ENCODE results near the gene THRB.

Gene THRB

DNA sequence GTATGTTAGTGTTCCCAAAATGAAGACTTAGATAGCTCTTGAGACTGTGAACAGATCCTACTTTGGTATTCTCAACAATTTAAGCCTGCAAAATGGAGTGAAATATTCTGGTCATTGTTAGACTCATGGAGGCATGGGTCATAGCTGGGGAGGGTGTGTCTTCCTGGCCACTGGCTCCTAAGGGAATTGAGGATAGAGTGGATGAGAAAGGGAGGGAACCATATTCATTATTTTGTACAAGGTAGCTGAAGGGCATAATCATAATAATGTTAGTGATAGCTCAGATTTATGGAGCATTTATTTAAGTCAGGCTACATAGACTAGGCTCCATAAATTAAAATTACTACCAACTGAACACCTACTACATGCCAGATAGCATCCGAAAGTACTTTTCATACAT lies 295.9 kb downstream of the THRB start:
- FAIRE-seq, result no peak
- DNase-seq (ENCODE audit: insufficient read length, low spot score), result no peak
- TF ChIP-seq, protein P1, sequence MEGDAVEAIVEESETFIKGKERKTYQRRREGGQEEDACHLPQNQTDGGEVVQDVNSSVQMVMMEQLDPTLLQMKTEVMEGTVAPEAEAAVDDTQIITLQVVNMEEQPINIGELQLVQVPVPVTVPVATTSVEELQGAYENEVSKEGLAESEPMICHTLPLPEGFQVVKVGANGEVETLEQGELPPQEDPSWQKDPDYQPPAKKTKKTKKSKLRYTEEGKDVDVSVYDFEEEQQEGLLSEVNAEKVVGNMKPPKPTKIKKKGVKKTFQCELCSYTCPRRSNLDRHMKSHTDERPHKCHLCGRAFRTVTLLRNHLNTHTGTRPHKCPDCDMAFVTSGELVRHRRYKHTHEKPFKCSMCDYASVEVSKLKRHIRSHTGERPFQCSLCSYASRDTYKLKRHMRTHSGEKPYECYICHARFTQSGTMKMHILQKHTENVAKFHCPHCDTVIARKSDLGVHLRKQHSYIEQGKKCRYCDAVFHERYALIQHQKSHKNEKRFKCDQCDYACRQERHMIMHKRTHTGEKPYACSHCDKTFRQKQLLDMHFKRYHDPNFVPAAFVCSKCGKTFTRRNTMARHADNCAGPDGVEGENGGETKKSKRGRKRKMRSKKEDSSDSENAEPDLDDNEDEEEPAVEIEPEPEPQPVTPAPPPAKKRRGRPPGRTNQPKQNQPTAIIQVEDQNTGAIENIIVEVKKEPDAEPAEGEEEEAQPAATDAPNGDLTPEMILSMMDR (IDR thresholded peaks at IDR 0.05; ENCODE audit: insufficient read depth, missing control alignments), result no peak

DNA sequence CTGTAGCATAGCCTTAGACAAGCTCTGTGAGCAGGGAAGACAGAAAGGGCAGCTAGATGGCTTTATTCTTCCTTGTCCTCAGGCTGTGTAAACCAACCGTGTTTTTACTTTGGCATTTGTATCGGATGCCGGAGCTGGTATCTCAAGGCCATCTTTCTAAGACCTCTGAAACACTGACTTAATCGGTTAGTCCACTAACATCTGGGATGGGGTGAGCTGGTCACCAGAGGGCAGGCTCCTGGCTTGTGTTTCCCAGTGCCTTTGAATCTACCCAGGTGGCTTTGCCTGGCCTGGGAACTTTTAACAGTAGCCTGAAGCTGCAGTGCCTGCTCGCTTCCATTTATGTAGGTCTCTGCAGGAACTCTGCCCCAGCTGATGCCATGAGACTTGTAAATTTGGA lies 296.8 kb downstream of the THRB start:
- TF ChIP-seq, protein P1 (IDR thresholded peaks at IDR 0.05; ENCODE audit: insufficient read depth, missing control alignments), result no peak
- FAIRE-seq, result no peak
- DNase-seq (ENCODE audit: insufficient read length, low spot score), result no peak

DNA sequence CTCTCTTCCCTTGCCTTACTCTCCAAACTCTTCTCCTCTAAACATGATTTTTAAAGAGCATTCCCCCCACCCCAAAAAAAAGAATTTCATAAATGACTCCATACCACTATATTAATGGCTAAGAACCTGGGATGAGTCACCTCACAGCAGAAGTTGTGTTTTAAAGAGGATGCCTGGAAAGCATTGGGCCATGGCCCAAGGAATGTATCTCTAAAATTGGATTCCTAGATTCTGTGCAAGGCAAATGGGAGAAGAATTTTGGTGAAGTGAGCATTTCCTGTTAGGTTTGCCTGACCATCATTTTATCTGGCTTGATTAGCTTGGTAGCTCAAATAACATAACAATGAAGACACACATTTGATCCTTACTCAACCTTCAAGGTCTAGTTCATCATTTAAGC lies 298.1 kb downstream of the THRB start:
- DNase-seq (ENCODE audit: insufficient read length, low spot score) (no peak), FAIRE-seq (no peak)
- TF ChIP-seq, protein P1 (IDR thresholded peaks at IDR 0.05; ENCODE audit: insufficient read depth, missing control alignments), result no peak

DNA sequence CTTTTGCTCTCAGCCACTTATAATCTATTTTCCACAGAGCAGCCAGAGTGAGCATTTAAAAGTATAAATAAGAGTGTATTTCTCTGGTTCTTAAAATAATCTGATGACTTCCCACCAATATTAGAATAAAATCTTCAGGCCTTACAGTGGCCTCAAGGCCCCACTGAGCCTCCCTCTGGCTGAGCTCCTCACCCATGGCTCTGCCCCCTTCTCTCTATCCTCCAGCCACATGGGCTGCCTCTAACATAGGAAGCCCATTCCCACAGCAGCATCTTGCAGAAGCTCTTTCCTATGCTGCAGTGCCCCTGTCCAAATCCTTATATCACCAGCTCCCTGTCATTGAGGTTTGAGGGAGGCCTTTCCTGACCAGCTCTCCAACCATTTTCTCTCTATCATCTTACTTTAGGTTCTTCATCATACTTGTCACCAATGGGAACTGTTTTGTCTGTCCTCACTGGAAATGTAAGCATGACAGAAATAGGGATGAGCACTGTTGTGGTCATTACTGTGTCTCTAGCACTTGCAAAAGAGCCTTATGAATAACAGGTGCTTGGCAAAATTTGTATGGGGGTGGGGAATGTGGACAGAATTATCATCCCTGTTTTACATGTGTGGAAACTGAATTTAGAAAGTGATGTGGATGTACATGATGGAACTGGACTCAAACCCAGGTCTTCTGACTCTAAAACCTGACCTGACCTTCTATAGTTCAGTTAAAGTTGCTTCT lies 299.0 kb downstream of the THRB start:
- TF ChIP-seq, protein P1 (IDR thresholded peaks at IDR 0.05; ENCODE audit: insufficient read depth, missing control alignments), result no peak
- FAIRE-seq (no peak), DNase-seq (ENCODE audit: insufficient read length, low spot score) (no peak)

DNA sequence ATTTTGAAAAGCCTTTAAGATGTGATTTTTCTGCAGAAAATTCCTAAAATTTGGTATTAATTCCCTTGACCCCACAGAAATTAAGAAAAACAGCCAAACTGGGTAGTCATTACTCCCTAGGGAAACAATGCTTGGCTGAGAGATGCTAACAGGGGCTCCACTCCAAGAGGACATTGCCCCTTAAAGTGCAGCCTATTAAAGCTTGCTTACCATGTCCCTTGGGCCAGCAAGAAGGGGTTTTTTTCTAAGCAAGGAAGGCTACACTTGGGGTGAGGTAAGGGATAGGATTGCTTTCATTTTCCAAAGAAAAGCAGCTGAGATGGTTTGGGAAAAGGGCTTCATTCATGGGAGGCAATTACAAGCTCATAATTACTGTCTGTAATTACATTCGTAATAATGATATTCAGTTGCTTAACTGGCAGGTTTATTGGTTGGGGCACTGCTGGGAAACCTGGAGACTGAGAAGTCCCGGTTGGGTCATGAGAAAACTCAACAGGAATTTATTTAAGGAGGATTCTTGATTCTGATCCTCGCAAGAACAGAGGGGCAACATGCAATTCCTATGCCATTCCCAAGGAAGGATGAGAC lies 302.1 kb downstream of the THRB start:
- FAIRE-seq (no peak), DNase-seq (ENCODE audit: insufficient read length, low spot score) (no peak)
- TF ChIP-seq, protein P1 (IDR thresholded peaks at IDR 0.05; ENCODE audit: insufficient read depth, missing control alignments), result no peak

DNA sequence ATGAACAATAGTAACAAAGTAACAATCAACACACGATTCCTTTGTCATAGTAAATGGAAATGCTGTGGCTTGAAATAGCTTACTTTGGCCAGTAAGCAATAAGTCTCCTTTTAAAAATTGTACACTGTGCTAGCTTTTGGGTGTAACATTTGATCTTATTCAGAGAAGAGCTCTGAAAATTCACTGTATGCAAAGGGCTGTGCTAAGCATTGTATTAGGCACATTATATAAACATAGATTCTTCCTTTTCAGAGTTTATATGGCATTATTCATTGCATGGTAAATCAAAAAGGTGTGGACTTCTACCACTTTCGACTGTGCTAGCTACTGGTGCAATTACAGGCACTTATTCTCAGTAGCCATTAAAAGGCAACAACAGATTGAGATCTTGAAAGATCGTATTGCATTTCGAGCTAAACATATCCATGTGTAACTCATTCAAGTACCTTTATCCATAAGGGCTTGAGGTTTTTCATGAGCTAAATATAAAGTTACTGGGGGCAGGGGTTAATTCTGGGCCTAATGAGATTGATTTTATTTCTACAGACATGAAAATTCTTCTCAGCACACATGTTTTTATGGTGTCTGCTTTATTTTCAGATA lies 302.7 kb downstream of the THRB start:
- FAIRE-seq (peak; percentile 32), DNase-seq (ENCODE audit: insufficient read length, low spot score) (no peak)
- TF ChIP-seq, protein P1 (IDR thresholded peaks at IDR 0.05; ENCODE audit: insufficient read depth, missing control alignments), result no peak

DNA sequence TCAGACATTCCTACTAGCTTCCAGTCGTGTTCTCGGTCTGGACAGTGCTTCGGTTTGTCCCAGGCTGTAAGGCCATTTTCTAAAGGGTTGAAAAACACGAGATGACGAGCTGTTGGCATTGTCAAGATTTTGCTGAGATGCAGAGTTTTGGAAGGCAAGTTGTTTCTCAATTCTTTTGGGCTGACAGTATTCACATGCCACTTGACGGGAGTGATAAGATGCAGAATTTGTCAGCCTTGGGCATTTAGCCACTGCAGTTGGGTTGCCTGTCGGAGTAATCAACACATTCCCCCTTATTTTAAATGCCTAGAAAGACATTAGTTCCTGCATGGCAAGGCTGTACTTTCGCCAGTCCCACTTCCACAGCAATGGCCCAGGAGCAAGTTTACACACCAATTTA lies 304.4 kb downstream of the THRB start:
- no peak for FAIRE-seq
- TF ChIP-seq, protein P1 (IDR thresholded peaks at IDR 0.05; ENCODE audit: insufficient read depth, missing control alignments), result no peak
- DNase-seq (ENCODE audit: insufficient read length, low spot score), result no peak

Measured in D721Med (cell line).